Astrocyte (in vitro differentiated cells and primary cell): ENCODE measurements around the gene SORL1. TPM values are rescaled to one million over a fixed set of nuclear protein-coding genes. Genes with fewer than 3 reads are reported as not detected.

Experiments
- DNase-seq: peaks from one replicate; pipeline ENCODE4 v3.0.0-alpha.2; 2010; ENCODE audit warnings: low read depth
- FAIRE-seq: peaks from 2 replicates; lab custom pipeline; 2011; peaks lifted over from hg19 to GRCh38; lab: Jason Lieb, UNC
- H2AFZ ChIP-seq: 2 replicates; pipeline ENCODE4 v1.6.0; 2012; ENCODE audit warnings: low read depth, low read length, inconsistent platforms
- H3K27ac ChIP-seq: 2 replicates; pipeline ENCODE4 v1.5.1; 2011; ENCODE audit warnings: low read depth, low read length, inconsistent platforms
- H3K27me3 ChIP-seq: 2 replicates; pipeline ENCODE4 v1.6.0; 2011; ENCODE audit warnings: low read length, inconsistent platforms; ENCODE audit not compliant: insufficient read depth
- H3K36me3 ChIP-seq: 2 replicates; pipeline ENCODE4 v1.5.1; 2011; ENCODE audit warnings: low read length, inconsistent platforms; ENCODE audit not compliant: insufficient read depth
- H3K4me1 ChIP-seq: 2 replicates; pipeline ENCODE4 v1.5.1; 2011; ENCODE audit warnings: low read length, inconsistent platforms; ENCODE audit not compliant: insufficient read depth
- H3K4me2 ChIP-seq: 2 replicates; pipeline ENCODE4 v1.6.0; 2012; ENCODE audit warnings: low read length, inconsistent platforms
- H3K4me3 ChIP-seq: 2 replicates; pipeline ENCODE4 v1.5.1; 2011; ENCODE audit warnings: low read depth, mild to moderate bottlenecking, low read length, inconsistent platforms; ENCODE audit not compliant: insufficient read depth
- H3K79me2 ChIP-seq: 2 replicates; pipeline ENCODE4 v1.6.0; 2012; ENCODE audit warnings: mild to moderate bottlenecking, low read length, inconsistent platforms; ENCODE audit not compliant: insufficient read depth
- H3K9ac ChIP-seq: 2 replicates; pipeline ENCODE4 v1.6.0; 2012; ENCODE audit warnings: mild to moderate bottlenecking, low read length, inconsistent platforms
- H3K9me3 ChIP-seq: 2 replicates; pipeline ENCODE4 v1.5.1; 2012; ENCODE audit warnings: low read depth, mild to moderate bottlenecking, low read length, inconsistent platforms; ENCODE audit not compliant: insufficient read depth
- H4K20me1 ChIP-seq: 2 replicates; pipeline ENCODE4 v1.6.0; 2012; ENCODE audit warnings: low read length, inconsistent platforms; ENCODE audit not compliant: insufficient read depth
- H3K27ac Mint-ChIP-seq: one replicate; pipeline ENCODE4 v1.8.0; 2021; ENCODE audit warnings: mild to moderate bottlenecking, mixed read lengths; ENCODE audit not compliant: unreplicated experiment
- H3K27me3 Mint-ChIP-seq: one replicate; pipeline ENCODE4 v1.8.0; 2021; ENCODE audit warnings: low read depth, mixed read lengths; ENCODE audit not compliant: unreplicated experiment
- H3K36me3 Mint-ChIP-seq: one replicate; pipeline ENCODE4 v1.8.0; 2021; ENCODE audit warnings: low read depth, mixed read lengths; ENCODE audit not compliant: unreplicated experiment
- H3K4me1 Mint-ChIP-seq: one replicate; pipeline ENCODE4 v1.8.0; 2021; ENCODE audit warnings: low read depth, mixed read lengths; ENCODE audit not compliant: unreplicated experiment
- H3K4me3 Mint-ChIP-seq: one replicate; pipeline ENCODE4 v1.8.0; 2021; ENCODE audit warnings: mild to moderate bottlenecking, moderate library complexity, mixed read lengths; ENCODE audit not compliant: unreplicated experiment
- H3K9me3 Mint-ChIP-seq: one replicate; pipeline ENCODE4 v1.8.0; 2021; ENCODE audit warnings: mild to moderate bottlenecking, mixed read lengths; ENCODE audit not compliant: unreplicated experiment
- EZH2 ChIP-seq: IDR thresholded peaks from 2 replicates; pipeline ENCODE4 v1.6.1; 2012; ENCODE audit warnings: mild to moderate bottlenecking, low read length, inconsistent platforms; ENCODE audit not compliant: insufficient read depth
- total RNA-seq: library from RNA; stranded (reverse); gene quantifications from 2 replicates; pipeline ENCODE4 v1.2.1, GENCODE V29; 2021
- TF ChIP-seq, protein P1 (sequence below): IDR thresholded peaks from 2 replicates; pipeline ENCODE4 v1.5.1; 2011; ENCODE audit warnings: low read depth, mild to moderate bottlenecking, inconsistent platforms, low read length, moderate library complexity; ENCODE audit not compliant: insufficient read depth

Gene SORL1
- total RNA-seq, 1 donor from 2014 or later = 4.1 TPM

DNA sequence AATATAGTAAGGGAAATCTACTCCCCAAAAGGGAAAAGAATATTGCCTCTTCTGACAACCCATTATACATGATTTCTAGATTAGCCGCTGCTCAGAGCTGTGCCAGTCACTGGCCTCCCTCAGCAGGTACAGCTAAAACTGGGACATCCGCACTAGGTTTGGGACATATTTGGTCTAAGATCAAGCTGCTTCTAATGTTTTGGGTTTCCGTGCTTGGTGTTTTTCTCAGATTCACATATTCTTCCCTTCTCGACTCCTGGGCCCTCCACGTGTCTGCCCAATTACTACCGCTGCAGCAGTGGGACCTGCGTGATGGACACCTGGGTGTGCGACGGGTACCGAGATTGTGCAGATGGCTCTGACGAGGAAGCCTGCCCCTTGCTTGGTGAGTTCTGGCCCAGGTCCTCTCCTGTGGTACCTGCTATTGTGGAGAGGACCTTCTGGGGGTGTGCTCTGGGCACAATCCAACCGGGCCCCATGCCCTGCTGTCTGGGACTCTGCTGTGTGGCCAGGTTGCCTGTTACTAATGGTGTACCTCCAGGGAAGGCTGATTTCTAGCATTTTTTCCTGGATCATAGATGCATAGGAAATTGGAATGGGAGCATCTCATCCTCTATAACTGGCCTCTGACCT lies 138.8 kb downstream of the SORL1 start:
- Mint-ChIP-seq H3K4me1 (no peaks in the 10 kb centered on the region), H3K9me3 (no peaks in the 10 kb centered on the region), H3K27ac (no peak overlapping the region), H3K4me3 (no peak overlapping the region), H3K36me3 (peaks cover 6% of the 10 kb centered on the region), H3K27me3 (no peaks in the 10 kb centered on the region)
- H3K4me1 ChIP-seq = peaks cover 7% of the 10 kb centered on the region
- no peak overlapping the region for H3K4me3 ChIP-seq
- H3K36me3 ChIP-seq = no peaks in the 10 kb centered on the region
- peaks cover 9% of the 10 kb centered on the region for H3K27me3 ChIP-seq
- DNase-seq (no peak), FAIRE-seq (no peak)
- no peaks in the 10 kb centered on the region for H4K20me1 ChIP-seq
- no peaks in the 10 kb centered on the region for H3K79me2 ChIP-seq
- H2AFZ ChIP-seq = no peak overlapping the region
- H3K9me3 ChIP-seq = no peaks in the 10 kb centered on the region
- TF ChIP-seq, protein P1, sequence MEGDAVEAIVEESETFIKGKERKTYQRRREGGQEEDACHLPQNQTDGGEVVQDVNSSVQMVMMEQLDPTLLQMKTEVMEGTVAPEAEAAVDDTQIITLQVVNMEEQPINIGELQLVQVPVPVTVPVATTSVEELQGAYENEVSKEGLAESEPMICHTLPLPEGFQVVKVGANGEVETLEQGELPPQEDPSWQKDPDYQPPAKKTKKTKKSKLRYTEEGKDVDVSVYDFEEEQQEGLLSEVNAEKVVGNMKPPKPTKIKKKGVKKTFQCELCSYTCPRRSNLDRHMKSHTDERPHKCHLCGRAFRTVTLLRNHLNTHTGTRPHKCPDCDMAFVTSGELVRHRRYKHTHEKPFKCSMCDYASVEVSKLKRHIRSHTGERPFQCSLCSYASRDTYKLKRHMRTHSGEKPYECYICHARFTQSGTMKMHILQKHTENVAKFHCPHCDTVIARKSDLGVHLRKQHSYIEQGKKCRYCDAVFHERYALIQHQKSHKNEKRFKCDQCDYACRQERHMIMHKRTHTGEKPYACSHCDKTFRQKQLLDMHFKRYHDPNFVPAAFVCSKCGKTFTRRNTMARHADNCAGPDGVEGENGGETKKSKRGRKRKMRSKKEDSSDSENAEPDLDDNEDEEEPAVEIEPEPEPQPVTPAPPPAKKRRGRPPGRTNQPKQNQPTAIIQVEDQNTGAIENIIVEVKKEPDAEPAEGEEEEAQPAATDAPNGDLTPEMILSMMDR = no peak
- TF ChIP-seq EZH2 = no peak
- no peak overlapping the region for H3K9ac ChIP-seq
- no peak overlapping the region for H3K4me2 ChIP-seq
- H3K27ac ChIP-seq = no peak overlapping the region

DNA sequence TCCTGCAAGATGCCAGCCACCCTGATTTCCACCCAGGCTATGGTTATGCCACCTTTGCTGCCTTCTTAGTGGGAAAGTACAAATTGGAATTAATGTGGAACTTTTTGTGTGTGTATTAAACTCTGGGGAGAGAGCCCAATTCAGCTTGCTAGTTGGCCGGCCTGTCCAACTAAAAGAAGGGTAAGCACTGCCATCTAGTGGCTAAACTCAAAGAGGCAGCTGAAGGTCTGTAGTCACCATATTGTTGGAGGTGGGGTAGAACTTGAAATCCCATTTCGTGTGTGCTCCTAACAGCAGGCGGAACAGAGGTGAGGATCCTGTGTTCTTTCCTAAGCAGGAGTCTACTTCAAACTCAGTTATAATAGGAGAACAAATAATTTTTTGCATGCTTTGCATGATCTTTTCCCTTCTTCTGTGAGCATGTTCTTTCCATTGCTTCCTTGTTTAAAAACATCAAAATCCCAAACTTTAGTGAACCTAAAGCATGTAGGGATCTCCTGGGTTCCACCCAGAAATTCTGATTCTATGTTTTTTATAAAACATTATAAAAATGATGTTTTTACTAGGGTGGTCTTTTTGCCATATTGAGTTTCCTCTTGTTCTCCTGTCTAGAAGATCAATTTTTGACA lies 139.4 kb downstream of the SORL1 start:
- no peak overlapping the region for H3K4me2 ChIP-seq
- H3K9me3 ChIP-seq = no peaks in the 10 kb centered on the region
- peak; percentile 87 for FAIRE-seq
- H3K27ac Mint-ChIP-seq = no peak overlapping the region
- peak; percentile 47 for DNase-seq
- H2AFZ ChIP-seq = no peak overlapping the region
- TF ChIP-seq, protein P1 = peak; percentile 96
- TF ChIP-seq EZH2 = no peak
- no peaks in the 10 kb centered on the region for H3K9me3 Mint-ChIP-seq
- H3K27me3 Mint-ChIP-seq = no peaks in the 10 kb centered on the region
- H3K4me1 ChIP-seq = peaks cover 13% of the 10 kb centered on the region
- peaks cover 7% of the 10 kb centered on the region for H3K27me3 ChIP-seq
- H3K4me3 ChIP-seq = no peak overlapping the region
- no peaks in the 10 kb centered on the region for H3K79me2 ChIP-seq
- H4K20me1 ChIP-seq = no peaks in the 10 kb centered on the region
- H3K4me3 Mint-ChIP-seq = no peak overlapping the region
- H3K36me3 Mint-ChIP-seq = peaks cover 6% of the 10 kb centered on the region
- no peak overlapping the region for H3K27ac ChIP-seq
- H3K9ac ChIP-seq = no peak overlapping the region
- H3K4me1 Mint-ChIP-seq = no peaks in the 10 kb centered on the region
- no peaks in the 10 kb centered on the region for H3K36me3 ChIP-seq

DNA sequence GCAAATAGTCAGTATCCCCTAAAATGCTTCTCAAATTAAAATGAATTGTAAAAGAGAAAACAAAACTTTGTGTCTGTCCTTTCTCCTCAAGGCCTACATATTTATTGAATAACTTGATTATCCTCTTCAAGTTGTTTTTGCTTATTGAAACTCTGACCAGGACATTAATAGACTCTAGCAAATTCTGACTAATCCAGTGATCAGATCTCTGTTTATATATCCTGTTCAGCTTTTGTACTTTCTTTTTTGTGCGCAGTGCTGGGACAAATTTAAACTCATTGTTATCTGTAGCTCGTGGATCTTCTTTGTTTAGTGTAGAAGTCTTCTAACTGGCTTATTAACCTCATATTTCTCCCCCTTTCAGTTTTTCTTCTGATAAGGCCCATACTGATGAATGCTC lies 140.6 kb downstream of the SORL1 start:
- Histone ChIP-seq H2AFZ (no peak overlapping the region), H3K4me1 (peaks cover 19% of the 10 kb centered on the region), H3K9ac (no peak overlapping the region), H3K9me3 (no peaks in the 10 kb centered on the region), H3K27me3 (peaks cover 7% of the 10 kb centered on the region), H3K36me3 (no peaks in the 10 kb centered on the region), H3K27ac (no peak overlapping the region), H3K4me3 (no peak overlapping the region), H3K4me2 (no peak overlapping the region), H3K79me2 (no peaks in the 10 kb centered on the region), H4K20me1 (no peaks in the 10 kb centered on the region)
- H3K27me3 Mint-ChIP-seq = no peaks in the 10 kb centered on the region
- no peaks in the 10 kb centered on the region for H3K9me3 Mint-ChIP-seq
- H3K4me1 Mint-ChIP-seq = no peaks in the 10 kb centered on the region
- no peak for FAIRE-seq
- peaks cover 6% of the 10 kb centered on the region for H3K36me3 Mint-ChIP-seq
- H3K4me3 Mint-ChIP-seq = no peak overlapping the region
- H3K27ac Mint-ChIP-seq = no peak overlapping the region
- TF ChIP-seq, protein P1 = no peak
- no peak for TF ChIP-seq EZH2
- no peak for DNase-seq
